Uterus (tissue), 4 donors: ENCODE results near the gene SLC7A1. TPM values are rescaled to one million over a fixed set of nuclear protein-coding genes. Genes with fewer than 3 reads are reported as not detected.

Experiments used
- DNase-seq, 2 donors: peaks; one replicate each; pipeline ENCODE4 v3.0.0-alpha.2; 2019 to 2020
- H3K27ac ChIP-seq, 2 donors: fragments of 200-600 bp; sonication (generic); 1 replicate in 1 of 2; 2 replicates in 1 of 2; pipeline ENCODE4 v1.5.1; 2016 to 2018
- H3K27me3 ChIP-seq, 2 donors: fragments of 200-600 bp; sonication (generic); one replicate each; pipeline ENCODE4 v1.5.1; 2018 to 2019; ENCODE audit warnings: control low read depth in 1 of 2
- H3K36me3 ChIP-seq, 2 donors: fragments of 200-600 bp; sonication (generic); one replicate each; pipeline ENCODE4 v1.5.1; 2019; ENCODE audit warnings: control low read depth in 1 of 2
- H3K4me1 ChIP-seq, 2 donors: fragments of 200-600 bp; sonication (generic); one replicate each; pipeline ENCODE4 v1.5.1; 2018 to 2019; ENCODE audit warnings: control low read depth in 1 of 2
- H3K4me3 ChIP-seq, 2 donors: fragments of 200-600 bp; sonication (generic); 1 replicate in 1 of 2; 2 replicates in 1 of 2; pipeline ENCODE4 v1.5.1; 2018 to 2019; ENCODE audit warnings: mild to moderate bottlenecking in 1 of 2
- H3K9me3 ChIP-seq, 2 donors: fragments of 200-600 bp; sonication (generic); one replicate each; pipeline ENCODE4 v1.5.1; 2019; ENCODE audit warnings: control low read depth in 1 of 2
- CTCF ChIP-seq, 4 experiments: fragments of 200-600 bp in 2 of 4; fragments of 450-650 bp in 2 of 4; sonication (generic) in 2 of 4; IDR thresholded peaks; one replicate each; pipeline ENCODE4 v1.5.1; 2016 to 2019; ENCODE audit warnings: antibody characterized with exemption in 4 of 4, mild to moderate bottlenecking in 2 of 4, moderate library complexity in 1 of 4
- POLR2A ChIP-seq, 2 donors: fragments of 450-650 bp; IDR thresholded peaks; one replicate each; pipeline ENCODE4 v1.6.1; 2016; ENCODE audit warnings: antibody characterized with exemption in 2 of 2, mild to moderate bottlenecking in 1 of 2, moderate library complexity in 1 of 2
- intact Hi-C: fragments of 100-400 bp; cut with DNase I; formaldehyde crosslinking; loops from one replicate; pipeline ENCODE4 v1.15.1; 2023; ENCODE audit warnings: low total_unique reads
- total RNA-seq, 4 donors: library from RNA; depleted of rRNA in 3 of 4; stranded (reverse); fragments of >200 nt in 3 of 4; gene quantifications; one replicate each; pipeline versions ENCODE4 v1.1.0 to v1.2.4, GENCODE V29; 2014 to 2023
- donor health status: DM: yes; HTN: yes; CAD: no.

Gene SLC7A1
- total RNA-seq, 4 donors from 2014 or later = 4.1 to 39.0 (median 10.8) TPM

- TF ChIP-seq CTCF (IDR thresholded peaks at IDR 0.05) (no peak), POLR2A (IDR thresholded peaks at IDR 0.05) (no peak)
- H3K27ac ChIP-seq = no peak overlapping the region
- no peaks in the 10 kb centered on the region for H3K4me1 ChIP-seq
- DNase-seq = no peak
- H3K27me3 ChIP-seq = no peaks in the 10 kb centered on the region
- H3K4me3 ChIP-seq = no peak overlapping the region
- intact Hi-C loops = no loop called here
- no peaks in the 10 kb centered on the region for H3K36me3 ChIP-seq
- H3K9me3 ChIP-seq = no peaks in the 10 kb centered on the region
Measured at GRCh38 chr13:29578300-29579085, 17.0 kb downstream of the SLC7A1 start.

- H3K4me3 ChIP-seq = no peak overlapping the region
- no peaks in the 10 kb centered on the region for H3K36me3 ChIP-seq
- no peak overlapping the region for H3K27ac ChIP-seq
- TF ChIP-seq CTCF (IDR thresholded peaks at IDR 0.05) (no peak), POLR2A (IDR thresholded peaks at IDR 0.05) (no peak)
- intact Hi-C loops = no loop called here
- no peaks in the 10 kb centered on the region for H3K4me1 ChIP-seq
- H3K9me3 ChIP-seq = no peaks in the 10 kb centered on the region
- H3K27me3 ChIP-seq = no peaks in the 10 kb centered on the region
- no peak for DNase-seq
Measured at GRCh38 chr13:29577136-29578051, 18.1 kb downstream of the SLC7A1 start.

GRCh38 chr13:29576581-29576980, 18.9 kb downstream of the SLC7A1 start:
- DNase-seq = no peak
- Histone ChIP-seq H3K36me3 (no peaks in the 10 kb centered on the region), H3K27me3 (no peaks in the 10 kb centered on the region), H3K27ac (no peak overlapping the region), H3K9me3 (no peaks in the 10 kb centered on the region), H3K4me3 (no peak overlapping the region), H3K4me1 (no peaks in the 10 kb centered on the region)
- intact Hi-C loops = no loop called here
- TF ChIP-seq CTCF (IDR thresholded peaks at IDR 0.05) = no peak

- H3K4me3 ChIP-seq = no peak overlapping the region
- no peaks in the 10 kb centered on the region for H3K27me3 ChIP-seq
- no peak for TF ChIP-seq CTCF (IDR thresholded peaks at IDR 0.05)
- no peak for TF ChIP-seq POLR2A (IDR thresholded peaks at IDR 0.05)
- DNase-seq = no peak
- H3K9me3 ChIP-seq = no peaks in the 10 kb centered on the region
- H3K4me1 ChIP-seq = no peaks in the 10 kb centered on the region
- intact Hi-C loops = no loop called here
- H3K36me3 ChIP-seq = no peaks in the 10 kb centered on the region
- no peak overlapping the region for H3K27ac ChIP-seq
Measured at GRCh38 chr13:29575098-29575497, 20.4 kb downstream of the SLC7A1 start.

GRCh38 chr13:29573190-29573589, 22.3 kb downstream of the SLC7A1 start:
- DNase-seq = peak in 1 of 2 donors; percentile 50
- H3K27me3 ChIP-seq = no peaks in the 10 kb centered on the region
- H3K9me3 ChIP-seq = no peaks in the 10 kb centered on the region
- TF ChIP-seq POLR2A (IDR thresholded peaks at IDR 0.05) (no peak), CTCF (IDR thresholded peaks at IDR 0.05) (no peak)
- no peak overlapping the region for H3K4me3 ChIP-seq
- no peaks in the 10 kb centered on the region for H3K36me3 ChIP-seq
- H3K4me1 ChIP-seq = no peaks in the 10 kb centered on the region
- no peak overlapping the region for H3K27ac ChIP-seq
- intact Hi-C loops = no loop called here
